Endothelial cell (in vitro differentiated cells): ENCODE results near the gene SPDYE4. TPM values are rescaled to one million over a fixed set of nuclear protein-coding genes. Genes with fewer than 3 reads are reported as not detected.

Experiments
- DNase-seq: peaks from one replicate; pipeline ENCODE4 v3.0.0; 2021; ENCODE audit warnings: low spot score
- H3K27ac Mint-ChIP-seq: one replicate; pipeline ENCODE4 v1.8.0; 2021; ENCODE audit warnings: mixed read lengths, inconsistent platforms; ENCODE audit not compliant: unreplicated experiment
- H3K27me3 Mint-ChIP-seq: one replicate; pipeline ENCODE4 v1.8.0; 2021; ENCODE audit warnings: mild to moderate bottlenecking, moderate library complexity, mixed read lengths, inconsistent platforms; ENCODE audit not compliant: unreplicated experiment
- H3K36me3 Mint-ChIP-seq: one replicate; pipeline ENCODE4 v1.8.0; 2021; ENCODE audit warnings: mild to moderate bottlenecking, low read depth, mixed read lengths, inconsistent platforms; ENCODE audit not compliant: unreplicated experiment
- H3K4me1 Mint-ChIP-seq: one replicate; pipeline ENCODE4 v1.8.0; 2021; ENCODE audit warnings: mild to moderate bottlenecking, mixed read lengths, inconsistent platforms; ENCODE audit not compliant: unreplicated experiment
- H3K4me3 Mint-ChIP-seq: one replicate; pipeline ENCODE4 v1.8.0; 2021; ENCODE audit warnings: mild to moderate bottlenecking, mixed read lengths, inconsistent platforms; ENCODE audit not compliant: unreplicated experiment
- H3K9me3 Mint-ChIP-seq: one replicate; pipeline ENCODE4 v1.8.0; 2021; ENCODE audit warnings: mixed read lengths, inconsistent platforms; ENCODE audit not compliant: unreplicated experiment
- CTCF ChIP-seq: fragments of 200-600 bp; sonication (generic); IDR thresholded peaks from one replicate; pipeline ENCODE4 v1.5.0; 2021; ENCODE audit warnings: antibody characterized with exemption; ENCODE audit not compliant: unreplicated experiment
- total RNA-seq: library from RNA; stranded (reverse); fragmentation: NEBNext Ultra II Directional; extraction: Animal tissue kit (Norgen Biotek cat#: 25700); gene quantifications from one replicate; pipeline ENCODE4 v1.2.1, GENCODE V29; 2021; ENCODE audit not compliant: unreplicated experiment

The SPDYE4 gene
- total RNA-seq, 1 donor from 2014 or later = not detected

- Mint-ChIP-seq H3K4me3 (no peak overlapping the region), H3K4me1 (peaks cover 3% of the 10 kb centered on the region), H3K9me3 (no peaks in the 10 kb centered on the region), H3K27me3 (no peaks in the 10 kb centered on the region), H3K27ac (no peak overlapping the region), H3K36me3 (peaks cover 10% of the 10 kb centered on the region)
- TF ChIP-seq CTCF = no peak
- DNase-seq = no peak
These were observed 40.3 kb downstream of the SPDYE4 start for GRCh38 chr17:8718001-8718563.

GRCh38 chr17:8713878-8714277 is 44.5 kb downstream of the SPDYE4 start:
- Mint-ChIP-seq H3K9me3 (no peaks in the 10 kb centered on the region), H3K27ac (no peak overlapping the region), H3K4me3 (no peak overlapping the region), H3K36me3 (peaks cover 12% of the 10 kb centered on the region), H3K4me1 (peaks cover 5% of the 10 kb centered on the region), H3K27me3 (peaks cover 4% of the 10 kb centered on the region)
- no peak for DNase-seq
- no peak for TF ChIP-seq CTCF

DNA sequence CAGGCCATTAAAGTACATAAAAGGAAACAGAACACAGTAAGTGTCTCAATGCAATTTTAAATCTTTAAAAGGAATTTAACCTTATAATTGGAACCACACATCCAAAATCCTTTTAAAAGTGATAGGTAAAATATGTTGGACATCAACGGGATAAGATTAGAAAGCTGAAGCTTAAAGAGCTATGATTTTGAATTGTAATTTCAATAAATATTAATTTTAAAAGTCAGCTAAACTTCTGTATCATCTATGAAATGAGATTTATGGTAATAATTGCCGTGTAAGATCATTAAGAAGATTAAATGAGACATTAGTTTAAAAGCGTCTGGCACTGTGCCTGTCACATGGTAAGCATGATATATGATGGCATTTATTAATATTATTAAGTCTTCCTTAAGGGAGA is 45.0 kb downstream of the SPDYE4 start:
- DNase-seq = no peak
- TF ChIP-seq CTCF = no peak
- H3K4me1 Mint-ChIP-seq = peaks cover 6% of the 10 kb centered on the region
- H3K36me3 Mint-ChIP-seq = peaks cover 12% of the 10 kb centered on the region
- peaks cover 4% of the 10 kb centered on the region for H3K27me3 Mint-ChIP-seq
- H3K27ac Mint-ChIP-seq = no peak overlapping the region
- H3K9me3 Mint-ChIP-seq = no peaks in the 10 kb centered on the region
- no peak overlapping the region for H3K4me3 Mint-ChIP-seq

GRCh38 chr17:8712698-8713097 is 45.6 kb downstream of the SPDYE4 start:
- Mint-ChIP-seq H3K27ac (no peak overlapping the region), H3K9me3 (no peaks in the 10 kb centered on the region), H3K36me3 (peaks cover 12% of the 10 kb centered on the region), H3K27me3 (peaks cover 4% of the 10 kb centered on the region), H3K4me1 (peaks cover 9% of the 10 kb centered on the region), H3K4me3 (no peak overlapping the region)
- no peak for DNase-seq
- no peak for TF ChIP-seq CTCF

DNA sequence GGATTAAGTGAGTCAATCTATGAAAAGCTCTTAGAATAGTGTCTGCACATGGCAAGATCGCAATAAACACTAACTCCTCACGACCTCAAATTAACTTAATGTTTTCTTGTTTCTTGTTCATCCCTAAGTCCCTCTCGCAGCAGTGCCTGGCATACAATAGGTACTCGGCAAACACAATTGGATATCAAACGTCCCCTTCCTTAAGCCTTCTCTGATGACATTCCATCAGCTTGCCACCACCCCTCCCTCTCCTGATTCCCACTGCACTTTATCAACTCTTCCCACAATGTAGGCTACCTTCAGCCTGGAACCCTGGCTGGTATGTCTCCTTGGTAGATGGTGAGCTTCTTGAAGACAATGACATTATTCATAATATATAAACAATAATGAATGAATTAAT is 47.1 kb downstream of the SPDYE4 start:
- Mint-ChIP-seq H3K4me1 (peaks cover 12% of the 10 kb centered on the region), H3K27me3 (peaks cover 4% of the 10 kb centered on the region), H3K9me3 (no peaks in the 10 kb centered on the region), H3K36me3 (peaks cover 3% of the 10 kb centered on the region), H3K4me3 (no peak overlapping the region), H3K27ac (no peak overlapping the region)
- TF ChIP-seq CTCF = no peak
- DNase-seq = no peak
